Erythroblast (primary cell): Measurements from ENCODE around the gene OR52D1.

ENCODE experiments used
- DNase-seq, 2 experiments: peaks; one replicate each; lab custom pipeline; 2025; lab: John Stamatoyannopoulos, UW
- GATA1 ChIP-seq: IDR thresholded peaks from 2 replicates; pipeline ENCODE4 v1.6.1; 2011; ENCODE audit warnings: low read depth, mild to moderate bottlenecking, control low read depth, low read length, moderate library complexity
- POLR2A ChIP-seq: IDR thresholded peaks from 2 replicates; pipeline ENCODE4 v1.6.1; 2011; ENCODE audit warnings: mild to moderate bottlenecking, low read length

The OR52D1 gene

GRCh38 chr11:5488385-5488784 is at the start of gene OR52D1:
Gene OR52D1 (plus strand): TSS chr11:5488685. CDS start chr11:5488707, 22 bp downstream.
- no peak for TF ChIP-seq GATA1
- no peak for TF ChIP-seq POLR2A
- no peak for DNase-seq

GRCh38 chr11:5441414-5441813 is 47.1 kb upstream of the OR52D1 start, which contains the start of gene OR51I1:
Gene OR51I1 (minus strand): TSS chr11:5441514. CDS start chr11:5441514, 0 bp downstream.
- DNase-seq = no peak
- no peak for TF ChIP-seq POLR2A
- TF ChIP-seq GATA1 = no peak

- TF ChIP-seq POLR2A (no peak), GATA1 (no peak)
- DNase-seq = no peak
Observed at GRCh38 chr11:5443835-5444393, 44.6 kb upstream of the OR52D1 start.

GRCh38 chr11:5449023-5449422 is 39.5 kb upstream of the OR52D1 start, which contains the start of gene OR51I2:
Gene OR51I2 (plus strand): TSS chr11:5449323. CDS start chr11:5453489, 4,166 bp downstream.
- TF ChIP-seq POLR2A (no peak), GATA1 (no peak)
- DNase-seq = no peak

GRCh38 chr11:5449432-5449831 is 39.1 kb upstream of the OR52D1 start:
- no peak for DNase-seq
- no peak for TF ChIP-seq GATA1
- no peak for TF ChIP-seq POLR2A

- no peak for DNase-seq
- TF ChIP-seq GATA1 = no peak
- no peak for TF ChIP-seq POLR2A
Observed at GRCh38 chr11:5460983-5461621, 27.4 kb upstream of the OR52D1 start.

- TF ChIP-seq GATA1 = no peak
- TF ChIP-seq POLR2A = no peak
- DNase-seq = no peak
Observed at GRCh38 chr11:5467527-5467926, 21.0 kb upstream of the OR52D1 start.

GRCh38 chr11:5473921-5474320 is 14.6 kb upstream of the OR52D1 start:
- TF ChIP-seq GATA1 (no peak), POLR2A (no peak)
- no peak for DNase-seq

- peak; percentile 61 to 76 for DNase-seq
- TF ChIP-seq GATA1 (no peak), POLR2A (no peak)
Observed at GRCh38 chr11:5476186-5476819, 12.2 kb upstream of the OR52D1 start.

- no peak for DNase-seq
- TF ChIP-seq GATA1 (no peak), POLR2A (no peak)
Observed at GRCh38 chr11:5486003-5486402, 2.5 kb upstream of the OR52D1 start.

- no peak for DNase-seq
- no peak for TF ChIP-seq GATA1
- no peak for TF ChIP-seq POLR2A
Observed at GRCh38 chr11:5486421-5486820, 2.1 kb upstream of the OR52D1 start.

- DNase-seq = no peak
- no peak for TF ChIP-seq POLR2A
Observed at GRCh38 chr11:5488798-5489399, 414 bp downstream of the OR52D1 start.

- DNase-seq = no peak
- TF ChIP-seq GATA1 (no peak), POLR2A (no peak)
Observed at GRCh38 chr11:5489576-5490357, 1.3 kb downstream of the OR52D1 start.

- TF ChIP-seq GATA1 (no peak), POLR2A (no peak)
- no peak for DNase-seq
Observed at GRCh38 chr11:5499671-5500070, 11.2 kb downstream of the OR52D1 start.
